NB4 (cell line): Measurements from ENCODE around the gene CCSER1.
"Not testable (repeated sequence)": the region's sequence is repeated elsewhere in the genome, so short reads cannot be mapped to it uniquely, and the experiment has no call there.

ENCODE experiments used
- DNase-seq: peaks from one replicate; pipeline ENCODE4 v3.0.0; 2010; ENCODE audit warnings: low read depth
- H3K4me3 ChIP-seq: one replicate; pipeline ENCODE4 v1.5.1; 2011; ENCODE audit warnings: mild to moderate bottlenecking, low read depth, low read length, moderate library complexity
- CTCF ChIP-seq: IDR thresholded peaks from one replicate; pipeline ENCODE4 v1.5.1; 2012; ENCODE audit warnings: low read depth, low read length
- MYC ChIP-seq: IDR thresholded peaks from 2 replicates; pipeline ENCODE4 v1.6.1; 2011; ENCODE audit warnings: low read depth, low read length
- POLR2A ChIP-seq: IDR thresholded peaks from 2 replicates; pipeline ENCODE4 v1.6.1; 2011; ENCODE audit warnings: mild to moderate bottlenecking; ENCODE audit not compliant: insufficient read length; ENCODE audit errors: extremely low read depth
- TF ChIP-seq, protein P1 (sequence below): IDR thresholded peaks from 2 replicates; pipeline ENCODE4 v1.6.1; 2011; ENCODE audit warnings: low read depth, low read length

CCSER1 gene

GRCh38 chr4:91601401-91601800 lies 1474.2 kb downstream of the CCSER1 start:
- DNase-seq: no peak
- TF ChIP-seq, protein P1, sequence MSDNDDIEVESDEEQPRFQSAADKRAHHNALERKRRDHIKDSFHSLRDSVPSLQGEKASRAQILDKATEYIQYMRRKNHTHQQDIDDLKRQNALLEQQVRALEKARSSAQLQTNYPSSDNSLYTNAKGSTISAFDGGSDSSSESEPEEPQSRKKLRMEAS: no peak
- TF ChIP-seq POLR2A: no peak
- TF ChIP-seq CTCF: no peak
- no peak for TF ChIP-seq MYC
- H3K4me3 ChIP-seq: no peak overlapping the region

DNA sequence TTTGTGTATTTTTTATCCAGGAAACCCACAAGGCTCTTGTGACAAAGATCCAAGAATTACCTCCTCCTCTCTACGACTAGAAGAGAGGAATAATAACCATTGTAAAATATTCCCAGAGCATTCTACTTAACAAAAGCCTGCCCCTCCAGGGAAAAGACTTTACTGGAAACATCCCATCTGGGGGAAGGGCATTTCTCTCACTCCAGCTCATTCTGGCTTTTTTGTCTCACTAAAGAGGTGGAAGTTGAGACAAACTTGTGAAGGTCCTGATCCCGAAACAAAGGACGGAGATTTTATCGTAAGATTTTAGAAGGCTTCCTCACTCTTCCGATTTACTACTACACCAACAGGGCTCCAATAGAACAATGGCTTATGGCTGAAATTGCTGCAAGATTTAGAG lies 1484.6 kb downstream of the CCSER1 start:
- TF ChIP-seq, protein P1: no peak
- no peak for TF ChIP-seq MYC
- no peak for TF ChIP-seq POLR2A
- no peak for TF ChIP-seq CTCF
- no peak for DNase-seq
- no peak overlapping the region for H3K4me3 ChIP-seq

GRCh38 chr4:91620952-91621351 lies 1493.8 kb downstream of the CCSER1 start:
- TF ChIP-seq, protein P1: no peak
- TF ChIP-seq MYC (no peak), CTCF (no peak), POLR2A (no peak)
- no peak for DNase-seq
- no peak overlapping the region for H3K4me3 ChIP-seq

GRCh38 chr4:91621446-91621845 lies 1494.3 kb downstream of the CCSER1 start:
- H3K4me3 ChIP-seq: no peak overlapping the region
- no peak for DNase-seq
- TF ChIP-seq CTCF: no peak
- TF ChIP-seq, protein P1: no peak
- TF ChIP-seq POLR2A: no peak
- no peak for TF ChIP-seq MYC

DNA sequence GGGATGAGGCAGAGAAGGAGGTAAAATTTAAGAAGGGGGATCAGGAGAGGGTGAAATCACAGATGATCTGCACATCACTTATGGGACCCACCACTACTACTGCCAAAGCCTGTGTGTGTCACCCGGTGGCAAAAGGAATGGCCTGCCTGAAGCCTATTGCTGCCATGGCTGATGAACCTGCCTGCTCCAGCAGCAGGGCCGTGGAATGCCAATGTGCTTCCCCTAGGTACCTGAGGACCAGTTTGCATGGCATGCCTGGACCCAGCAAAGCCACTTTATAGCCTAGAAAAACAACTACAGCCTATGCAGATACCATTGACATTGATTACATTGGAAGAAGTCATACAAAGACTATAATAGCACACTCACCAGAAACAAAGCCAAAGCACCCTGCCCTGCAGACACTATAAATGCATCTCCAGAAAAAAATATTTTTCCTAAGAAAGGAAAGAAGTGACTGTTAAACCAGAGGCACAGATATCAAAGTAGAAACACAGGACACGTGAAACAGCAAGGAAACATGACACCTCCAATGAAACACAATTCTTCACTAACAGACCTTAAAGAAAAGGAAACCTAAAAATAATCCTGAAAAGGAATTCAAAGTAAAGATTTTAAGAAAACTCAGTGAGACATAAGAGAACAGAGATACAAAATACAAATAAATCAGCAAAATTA lies 1495.9 kb downstream of the CCSER1 start:
- DNase-seq: no peak
- TF ChIP-seq POLR2A (no peak), CTCF (no peak), MYC (no peak)
- TF ChIP-seq, protein P1: no peak
- no peak overlapping the region for H3K4me3 ChIP-seq

DNA sequence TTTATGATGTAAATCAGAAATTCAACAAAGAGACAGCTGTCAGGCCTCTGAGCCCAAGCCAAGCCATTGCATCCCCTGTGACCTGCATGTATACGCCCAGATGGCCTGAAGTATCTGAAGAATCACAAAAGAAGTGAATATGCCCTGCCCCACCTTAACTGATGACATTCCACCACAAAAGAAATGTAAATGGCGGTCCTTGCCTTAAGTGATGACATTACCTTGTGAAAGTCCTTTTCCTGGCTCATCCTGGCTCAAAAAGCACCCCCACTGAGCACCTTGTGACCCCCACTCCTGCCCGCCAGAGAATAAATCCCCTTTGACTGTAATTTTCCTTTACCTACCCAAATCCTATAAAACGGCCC lies 1496.4 kb downstream of the CCSER1 start:
- DNase-seq, H3K4me3 ChIP-seq: not testable (repeated sequence)
